BLaER1 (cell line): ENCODE measurements around the gene UGT1A1.
"Not testable (repeated sequence)": the region's sequence is repeated elsewhere in the genome, so short reads cannot be mapped to it uniquely, and the experiment has no call there.

Experiments
- H3K27ac ChIP-seq: shearing (Covaris generic); formaldehyde crosslinking; 2 replicates; pipeline ENCODE4 v1.8.1; 2022
- H3K27me3 ChIP-seq: shearing (Covaris generic); formaldehyde crosslinking; 2 replicates; pipeline ENCODE4 v1.8.1; 2022
- H3K36me3 ChIP-seq: shearing (Covaris generic); formaldehyde crosslinking; 2 replicates; pipeline ENCODE4 v1.8.1; 2022
- H3K4me1 ChIP-seq: shearing (Covaris generic); formaldehyde crosslinking; 2 replicates; pipeline ENCODE4 v1.8.1; 2022
- H3K4me2 ChIP-seq: shearing (Covaris generic); formaldehyde crosslinking; 2 replicates; pipeline ENCODE4 v1.8.1; 2022
- H3K4me3 ChIP-seq: shearing (Covaris generic); formaldehyde crosslinking; 2 replicates; pipeline ENCODE4 v1.8.1; 2022
- H3K9ac ChIP-seq: shearing (Covaris generic); formaldehyde crosslinking; 2 replicates; pipeline ENCODE4 v1.8.1; 2022
- H3K9me3 ChIP-seq: shearing (Covaris generic); formaldehyde crosslinking; 2 replicates; pipeline ENCODE4 v1.8.1; 2022
- H4K20me1 ChIP-seq: shearing (Covaris generic); formaldehyde crosslinking; 2 replicates; pipeline ENCODE4 v1.8.1; 2022
- Cebpa-rat ChIP-seq: shearing (Covaris generic); IDR thresholded peaks from 2 replicates; pipeline ENCODE4 v1.8.1; 2022

The UGT1A1 gene

GRCh38 chr2:233743464-233744259, 16.4 kb upstream of the UGT1A1 start:
- H3K27ac ChIP-seq = no peak overlapping the region
- no peak overlapping the region for H3K4me2 ChIP-seq
- H3K9ac ChIP-seq = no peak overlapping the region
- no peaks in the 10 kb centered on the region for H3K36me3 ChIP-seq
- H4K20me1 ChIP-seq = no peaks in the 10 kb centered on the region
- no peaks in the 10 kb centered on the region for H3K4me1 ChIP-seq
- TF ChIP-seq Cebpa-rat = no peak
- no peaks in the 10 kb centered on the region for H3K27me3 ChIP-seq
- no peak overlapping the region for H3K4me3 ChIP-seq
- H3K9me3 ChIP-seq = 0 out of 2 replicates have a peak, but pooled peaks cover 3% of the 10 kb centered on the region

- no peak for TF ChIP-seq Cebpa-rat
- H3K4me2 ChIP-seq = no peak overlapping the region
Measured at GRCh38 chr2:233745073-233745755, 14.9 kb upstream of the UGT1A1 start.

GRCh38 chr2:233745838-233746237, 14.2 kb upstream of the UGT1A1 start:
- H3K27me3 ChIP-seq, H3K9ac ChIP-seq, H3K4me3 ChIP-seq: not testable (repeated sequence)

More at GRCh38 chr2:233745073-233745755, 14.9 kb upstream of the UGT1A1 start:
- no peak overlapping the region for H3K27ac ChIP-seq
- peaks cover 10% of the 10 kb centered on the region for H3K9me3 ChIP-seq
- no peaks in the 10 kb centered on the region for H4K20me1 ChIP-seq
- H3K9ac ChIP-seq = no peak overlapping the region
- no peaks in the 10 kb centered on the region for H3K4me1 ChIP-seq
- no peaks in the 10 kb centered on the region for H3K36me3 ChIP-seq
- no peak overlapping the region for H3K4me3 ChIP-seq
- no peaks in the 10 kb centered on the region for H3K27me3 ChIP-seq

GRCh38 chr2:233746475-233747282, 13.4 kb upstream of the UGT1A1 start:
- no peak overlapping the region for H3K27ac ChIP-seq
- TF ChIP-seq Cebpa-rat = no peak

More at GRCh38 chr2:233745838-233746237, 14.2 kb upstream of the UGT1A1 start:
- H4K20me1 ChIP-seq, H3K4me2 ChIP-seq, H3K36me3 ChIP-seq, H3K4me1 ChIP-seq, H3K27ac ChIP-seq: not testable (repeated sequence)
- H3K9me3 ChIP-seq = peaks cover 16% of the 10 kb centered on the region

GRCh38 chr2:233747283-233747544, 12.9 kb upstream of the UGT1A1 start:
- no peak overlapping the region for H3K27ac ChIP-seq
- H3K9ac ChIP-seq = no peak overlapping the region
- no peaks in the 10 kb centered on the region for H3K4me1 ChIP-seq
- no peak overlapping the region for H3K4me3 ChIP-seq
- H3K36me3 ChIP-seq = no peaks in the 10 kb centered on the region
- no peaks in the 10 kb centered on the region for H3K27me3 ChIP-seq
- TF ChIP-seq Cebpa-rat = no peak
- H4K20me1 ChIP-seq = no peaks in the 10 kb centered on the region
- no peak overlapping the region for H3K4me2 ChIP-seq
- H3K9me3 ChIP-seq = peaks cover 30% of the 10 kb centered on the region

More at GRCh38 chr2:233746475-233747282, 13.4 kb upstream of the UGT1A1 start:
- Histone ChIP-seq H3K27me3 (no peaks in the 10 kb centered on the region), H3K9me3 (peaks cover 25% of the 10 kb centered on the region), H3K4me3 (no peak overlapping the region), H3K9ac (no peak overlapping the region), H4K20me1 (no peaks in the 10 kb centered on the region), H3K4me2 (no peak overlapping the region), H3K4me1 (no peaks in the 10 kb centered on the region), H3K36me3 (no peaks in the 10 kb centered on the region)

- H3K27me3 ChIP-seq, H3K36me3 ChIP-seq, H3K4me3 ChIP-seq, H3K27ac ChIP-seq, H3K4me2 ChIP-seq, H3K4me1 ChIP-seq, H4K20me1 ChIP-seq, H3K9ac ChIP-seq: not testable (repeated sequence)
- H3K9me3 ChIP-seq = peaks cover 44% of the 10 kb centered on the region
Measured at GRCh38 chr2:233750689-233751088, 9.4 kb upstream of the UGT1A1 start.

GRCh38 chr2:233751212-233752009, 8.7 kb upstream of the UGT1A1 start:
- not testable (repeated sequence) for H3K4me3 ChIP-seq, H4K20me1 ChIP-seq, H3K27me3 ChIP-seq, H3K27ac ChIP-seq, H3K9ac ChIP-seq, H3K4me1 ChIP-seq, H3K36me3 ChIP-seq, H3K4me2 ChIP-seq
- peaks cover 44% of the 10 kb centered on the region for H3K9me3 ChIP-seq

GRCh38 chr2:233754872-233755611, 5.0 kb upstream of the UGT1A1 start:
- H3K9ac ChIP-seq = no peak overlapping the region

More at GRCh38 chr2:233754872-233755611, 5.0 kb upstream of the UGT1A1 start:
- H3K36me3 ChIP-seq = no peaks in the 10 kb centered on the region
- H3K9me3 ChIP-seq = peaks cover 35% of the 10 kb centered on the region
- no peak for TF ChIP-seq Cebpa-rat
- H4K20me1 ChIP-seq = no peaks in the 10 kb centered on the region
- H3K27me3 ChIP-seq = no peaks in the 10 kb centered on the region
- no peak overlapping the region for H3K27ac ChIP-seq
- H3K4me2 ChIP-seq = no peak overlapping the region
- H3K4me3 ChIP-seq = no peak overlapping the region
- H3K4me1 ChIP-seq = no peaks in the 10 kb centered on the region
